Panc1 (cell line): ENCODE results near the gene IL12RB2. TPM values are rescaled to one million over a fixed set of nuclear protein-coding genes. Genes with fewer than 3 reads are reported as not detected.

ENCODE experiments used
- ATAC-seq: fragments of 200-7000 bp; cut with Tn5 transposase; 2 replicates; pipeline ENCODE4 v1.9.1; 2020; ENCODE audit warnings: mild to moderate bottlenecking, moderate library complexity
- BruUV-seq: library from RNA; stranded (reverse); fragments of 400-500 nt; replicated peaks from 2 replicates; lab custom pipeline; 2021; lab: Mats Ljungman, UMichigan
- CTCF ChIA-PET: fragments of 300-600 bp; sonication (Branson Sonifier 250); formaldehyde crosslinking; loops from one replicate; lab custom pipeline; 2022; ENCODE audit warnings: antibody characterized with exemption; lab: Charles Lee
- POLR2A ChIA-PET: fragments of 300-600 bp; sonication (Branson Sonifier 250); formaldehyde crosslinking; loops from one replicate; lab custom pipeline; 2022; ENCODE audit warnings: antibody characterized with exemption; lab: Charles Lee
- DNase-seq: peaks from one replicate; pipeline ENCODE4 v3.0.0-alpha.2; 2010; ENCODE audit warnings: low read depth, low spot score
- H3K27ac ChIP-seq: 2 replicates; pipeline ENCODE4 v1.5.1; 2011; ENCODE audit warnings: mild to moderate bottlenecking, low read length, inconsistent platforms
- H3K27me3 ChIP-seq: fragments of 200-500 bp; sonication (Bioruptor generic); 2 replicates; pipeline ENCODE4 v1.6.0; 2014; ENCODE audit warnings: low read length, inconsistent platforms; ENCODE audit not compliant: control insufficient read depth, insufficient read depth
- H3K36me3 ChIP-seq: fragments of 200-500 bp; sonication (Bioruptor generic); 2 replicates; pipeline ENCODE4 v1.5.1; 2014; ENCODE audit warnings: inconsistent platforms, mild to moderate bottlenecking, low read length, moderate library complexity; ENCODE audit not compliant: control insufficient read depth, insufficient read depth
- H3K4me1 ChIP-seq: 2 replicates; pipeline ENCODE4 v1.5.1; 2011; ENCODE audit warnings: inconsistent platforms, mild to moderate bottlenecking, low read length, moderate library complexity; ENCODE audit not compliant: control insufficient read depth, insufficient read depth
- H3K4me3 ChIP-seq, 2 experiments: 2 replicates each; pipeline ENCODE4 v1.5.1; 2011 to 2012; ENCODE audit warnings: low read depth in 2 of 2, low read length in 2 of 2, mild to moderate bottlenecking in 2 of 2, inconsistent platforms in 1 of 2, moderate library complexity in 1 of 2
- H3K9me3 ChIP-seq: fragments of 200-500 bp; sonication (Bioruptor generic); 2 replicates; pipeline ENCODE4 v1.5.1; 2014; ENCODE audit warnings: low read depth, mild to moderate bottlenecking, inconsistent platforms, low read length, moderate library complexity; ENCODE audit not compliant: control insufficient read depth, insufficient read depth
- CTCF ChIP-seq: fragments of 450-650 bp; IDR thresholded peaks from 2 replicates; pipeline ENCODE4 v1.5.1; 2017; ENCODE audit warnings: mild to moderate bottlenecking
- POLR2AphosphoS5 ChIP-seq: IDR thresholded peaks from 2 replicates; pipeline ENCODE4 v1.6.1; 2012; ENCODE audit warnings: mild to moderate bottlenecking, low read depth, low read length, moderate library complexity
- SIN3A ChIP-seq: IDR thresholded peaks from 2 replicates; pipeline ENCODE4 v1.6.1; 2012; ENCODE audit warnings: low read depth, mild to moderate bottlenecking, low read length, moderate library complexity, borderline replicate concordance; ENCODE audit not compliant: insufficient read depth
- TCF7L2 ChIP-seq: IDR thresholded peaks from 2 replicates; pipeline ENCODE4 v1.6.1; 2011; ENCODE audit warnings: mild to moderate bottlenecking, low read depth, low read length, inconsistent platforms
- in situ Hi-C: cut with HindIII; loops from 2 replicates; pipeline ENCODE4 v1.10.0; 2016; ENCODE audit warnings: low sequenced_read_pairs, low pct_unique_long_range_greater_than_20kb
- intact Hi-C: fragments of 100-400 bp; cut with micrococcal nuclease; formaldehyde crosslinking; loops from one replicate; pipeline ENCODE4 v1.10.0; 2022; ENCODE audit not compliant: unreplicated experiment
- total RNA-seq: library from RNA; stranded (reverse); gene quantifications from one replicate; pipeline ENCODE4 v1.2.1, GENCODE V29; 2021; ENCODE audit not compliant: unreplicated experiment
- TF ChIP-seq, protein P1 (sequence below), 2 experiments: IDR thresholded peaks; 2 replicates each; pipeline ENCODE4 v1.6.1; 2011 to 2012; ENCODE audit warnings: low read depth in 2 of 2, control low read depth in 1 of 2, low read length in 1 of 2, mild to moderate bottlenecking in 1 of 2, moderate library complexity in 1 of 2; ENCODE audit not compliant: insufficient read depth in 1 of 2

Gene IL12RB2
- total RNA-seq, 1 experiment from 2014 or later = 0.26 TPM

- ChIA-PET CTCF (no interaction called here), POLR2A (interaction anchor here (0.6 kb wide), 1 partner anchor 142 kb away, joined by 8 read pairs; no protein-coding TSS in a partner anchor)
- no peak overlapping the region for H3K27ac ChIP-seq
- no peak for DNase-seq
- TF ChIP-seq, protein P1, sequence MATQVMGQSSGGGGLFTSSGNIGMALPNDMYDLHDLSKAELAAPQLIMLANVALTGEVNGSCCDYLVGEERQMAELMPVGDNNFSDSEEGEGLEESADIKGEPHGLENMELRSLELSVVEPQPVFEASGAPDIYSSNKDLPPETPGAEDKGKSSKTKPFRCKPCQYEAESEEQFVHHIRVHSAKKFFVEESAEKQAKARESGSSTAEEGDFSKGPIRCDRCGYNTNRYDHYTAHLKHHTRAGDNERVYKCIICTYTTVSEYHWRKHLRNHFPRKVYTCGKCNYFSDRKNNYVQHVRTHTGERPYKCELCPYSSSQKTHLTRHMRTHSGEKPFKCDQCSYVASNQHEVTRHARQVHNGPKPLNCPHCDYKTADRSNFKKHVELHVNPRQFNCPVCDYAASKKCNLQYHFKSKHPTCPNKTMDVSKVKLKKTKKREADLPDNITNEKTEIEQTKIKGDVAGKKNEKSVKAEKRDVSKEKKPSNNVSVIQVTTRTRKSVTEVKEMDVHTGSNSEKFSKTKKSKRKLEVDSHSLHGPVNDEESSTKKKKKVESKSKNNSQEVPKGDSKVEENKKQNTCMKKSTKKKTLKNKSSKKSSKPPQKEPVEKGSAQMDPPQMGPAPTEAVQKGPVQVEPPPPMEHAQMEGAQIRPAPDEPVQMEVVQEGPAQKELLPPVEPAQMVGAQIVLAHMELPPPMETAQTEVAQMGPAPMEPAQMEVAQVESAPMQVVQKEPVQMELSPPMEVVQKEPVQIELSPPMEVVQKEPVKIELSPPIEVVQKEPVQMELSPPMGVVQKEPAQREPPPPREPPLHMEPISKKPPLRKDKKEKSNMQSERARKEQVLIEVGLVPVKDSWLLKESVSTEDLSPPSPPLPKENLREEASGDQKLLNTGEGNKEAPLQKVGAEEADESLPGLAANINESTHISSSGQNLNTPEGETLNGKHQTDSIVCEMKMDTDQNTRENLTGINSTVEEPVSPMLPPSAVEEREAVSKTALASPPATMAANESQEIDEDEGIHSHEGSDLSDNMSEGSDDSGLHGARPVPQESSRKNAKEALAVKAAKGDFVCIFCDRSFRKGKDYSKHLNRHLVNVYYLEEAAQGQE (IDR thresholded peaks at IDR 0.05; ENCODE audit: insufficient read depth in 1 of 2, low read depth in 2 of 2, low read length in 1 of 2) = no peak
- TF ChIP-seq POLR2AphosphoS5 (peak; percentile 31; the same call in 1 of the 2 replicates), SIN3A (no peak), CTCF (no peak), TCF7L2 (no peak)
- H3K27me3 ChIP-seq = no peaks in the 10 kb centered on the region
- BruUV-seq = no TSS peak
- no peak overlapping the region for H3K4me3 ChIP-seq
- H3K4me1 ChIP-seq = no peaks in the 10 kb centered on the region
- ATAC-seq = peak; percentile 48
- no peaks in the 10 kb centered on the region for H3K9me3 ChIP-seq
- intact Hi-C loops = loop anchor here (10.0 kb wide), 1 partner anchor 167 kb away; no protein-coding TSS in a partner anchor
- in situ Hi-C loops = no loop called here
- H3K36me3 ChIP-seq = no peaks in the 10 kb centered on the region
Observed at GRCh38 chr1:67401443-67401842, 93.8 kb downstream of the IL12RB2 start.

GRCh38 chr1:67404212-67404620, 96.5 kb downstream of the IL12RB2 start:
- H3K36me3 ChIP-seq = no peaks in the 10 kb centered on the region
- no peaks in the 10 kb centered on the region for H3K9me3 ChIP-seq
- in situ Hi-C loops = no loop called here
- intact Hi-C loops = loop anchor here (10.0 kb wide), 1 partner anchor 169 kb away; no protein-coding TSS in a partner anchor
- CTCF ChIA-PET = no interaction called here
- ATAC-seq (no peak), DNase-seq (no peak)
- POLR2A ChIA-PET = no interaction called here
- BruUV-seq = no TSS peak
- H3K4me1 ChIP-seq = no peaks in the 10 kb centered on the region
- no peak overlapping the region for H3K27ac ChIP-seq
- TF ChIP-seq, protein P1 (IDR thresholded peaks at IDR 0.05; ENCODE audit: insufficient read depth in 1 of 2, low read depth in 2 of 2, low read length in 1 of 2) = no peak
- TF ChIP-seq POLR2AphosphoS5 = no peak
- no peak for TF ChIP-seq SIN3A
- TF ChIP-seq CTCF = no peak
- no peak for TF ChIP-seq TCF7L2
- H3K4me3 ChIP-seq = no peak overlapping the region
- H3K27me3 ChIP-seq = no peaks in the 10 kb centered on the region
